ENCODE results near the gene AKT1.
A peak's percentile ranks its signal among the peaks of the same experiment; 100 is the strongest.

Gene AKT1

DNA sequence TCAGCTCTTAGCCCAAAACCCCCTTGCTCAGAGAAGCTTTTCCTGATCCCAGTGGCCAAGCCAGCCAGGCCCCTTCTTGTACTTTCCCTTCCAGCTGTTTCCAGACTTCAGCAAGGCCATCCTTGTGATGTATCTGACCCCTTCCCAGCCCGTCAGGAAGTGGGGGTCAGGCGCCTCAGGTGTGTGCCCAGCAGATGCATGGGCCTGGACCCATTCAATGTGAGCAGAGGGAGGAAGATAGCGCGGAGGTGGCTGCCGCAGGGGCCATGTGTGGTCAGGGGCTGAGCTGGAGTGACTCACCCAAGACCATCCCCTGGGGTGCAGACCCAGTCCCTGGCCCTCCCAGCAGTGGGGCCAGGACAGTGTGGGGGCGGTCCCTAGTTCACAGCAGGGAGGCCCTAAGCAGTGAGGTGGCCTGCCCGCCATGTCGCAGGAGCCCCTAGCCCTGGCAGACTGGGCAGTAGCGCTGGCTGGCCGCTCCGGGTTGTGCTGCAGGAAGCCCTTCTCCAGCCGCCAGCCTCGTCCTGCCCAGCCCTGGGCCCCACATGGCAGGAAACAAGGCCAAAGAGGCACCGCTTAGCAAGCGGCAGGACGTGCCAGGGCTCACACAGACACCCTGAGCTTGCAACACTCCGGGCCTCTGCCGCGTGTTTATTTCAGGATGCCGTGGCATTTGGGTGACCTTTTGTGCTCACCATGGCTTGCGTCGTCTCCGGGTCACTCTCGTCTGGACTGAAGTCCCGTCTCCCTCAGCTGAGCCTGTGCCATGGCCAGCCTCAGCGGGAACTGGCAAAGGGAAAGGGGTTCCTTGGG is 59.5 kb downstream of the AKT1 start:
- no peak overlapping the region for H3K4me3 ChIP-seq (replicated peaks in 1 of 2; ENCODE audit: low read depth in 2 of 2, low read length in 2 of 2)
- TF ChIP-seq, protein P1, sequence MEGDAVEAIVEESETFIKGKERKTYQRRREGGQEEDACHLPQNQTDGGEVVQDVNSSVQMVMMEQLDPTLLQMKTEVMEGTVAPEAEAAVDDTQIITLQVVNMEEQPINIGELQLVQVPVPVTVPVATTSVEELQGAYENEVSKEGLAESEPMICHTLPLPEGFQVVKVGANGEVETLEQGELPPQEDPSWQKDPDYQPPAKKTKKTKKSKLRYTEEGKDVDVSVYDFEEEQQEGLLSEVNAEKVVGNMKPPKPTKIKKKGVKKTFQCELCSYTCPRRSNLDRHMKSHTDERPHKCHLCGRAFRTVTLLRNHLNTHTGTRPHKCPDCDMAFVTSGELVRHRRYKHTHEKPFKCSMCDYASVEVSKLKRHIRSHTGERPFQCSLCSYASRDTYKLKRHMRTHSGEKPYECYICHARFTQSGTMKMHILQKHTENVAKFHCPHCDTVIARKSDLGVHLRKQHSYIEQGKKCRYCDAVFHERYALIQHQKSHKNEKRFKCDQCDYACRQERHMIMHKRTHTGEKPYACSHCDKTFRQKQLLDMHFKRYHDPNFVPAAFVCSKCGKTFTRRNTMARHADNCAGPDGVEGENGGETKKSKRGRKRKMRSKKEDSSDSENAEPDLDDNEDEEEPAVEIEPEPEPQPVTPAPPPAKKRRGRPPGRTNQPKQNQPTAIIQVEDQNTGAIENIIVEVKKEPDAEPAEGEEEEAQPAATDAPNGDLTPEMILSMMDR (IDR thresholded peaks at IDR 0.05; ENCODE audit: low read depth, low read length) = no peak
- peak; percentile 81 to 88 for DNase-seq (ENCODE audit: low read depth in 2 of 2)

DNA sequence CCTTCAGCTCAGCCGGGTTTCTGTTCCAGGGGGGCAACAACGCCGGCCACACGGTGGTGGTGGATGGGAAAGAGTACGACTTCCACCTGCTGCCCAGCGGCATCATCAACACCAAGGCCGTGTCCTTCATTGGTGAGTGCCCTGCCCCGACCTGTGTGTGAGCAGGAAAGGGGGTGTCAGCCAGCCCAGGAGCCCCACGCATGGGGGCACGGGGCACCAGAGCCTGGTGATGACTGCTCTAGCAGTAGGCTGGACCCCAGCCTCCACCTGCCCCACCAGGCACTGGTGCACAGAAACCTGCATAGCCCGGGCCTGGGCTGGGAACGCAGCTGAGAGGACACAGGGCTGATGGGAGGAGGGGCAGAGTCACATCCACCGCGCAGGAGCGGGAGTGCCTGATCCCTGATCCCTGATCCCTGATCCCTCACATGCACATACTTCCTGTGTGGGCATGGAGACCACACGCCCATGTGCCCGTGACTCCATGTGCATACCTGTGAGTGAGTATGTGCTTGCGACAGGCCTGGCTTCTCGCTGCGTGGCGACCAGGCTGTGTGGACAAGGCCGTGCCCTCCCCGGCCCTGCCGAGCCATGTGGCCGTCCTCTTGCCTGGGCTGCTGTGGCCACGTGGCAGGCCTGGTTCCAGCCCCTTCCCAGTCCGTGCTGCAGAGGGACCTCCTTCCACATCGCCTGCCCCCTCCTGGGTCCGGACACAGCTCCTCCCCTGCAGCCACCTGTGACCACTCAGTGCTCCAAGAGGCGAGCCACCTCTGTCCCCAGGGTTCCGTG is 60.4 kb downstream of the AKT1 start:
- H3K4me3 ChIP-seq (replicated peaks in 1 of 2; ENCODE audit: low read depth in 2 of 2, low read length in 2 of 2) = no peak overlapping the region
- TF ChIP-seq, protein P1 (IDR thresholded peaks at IDR 0.05; ENCODE audit: low read depth, low read length) = no peak
- DNase-seq (ENCODE audit: low read depth in 2 of 2) = no peak

DNA sequence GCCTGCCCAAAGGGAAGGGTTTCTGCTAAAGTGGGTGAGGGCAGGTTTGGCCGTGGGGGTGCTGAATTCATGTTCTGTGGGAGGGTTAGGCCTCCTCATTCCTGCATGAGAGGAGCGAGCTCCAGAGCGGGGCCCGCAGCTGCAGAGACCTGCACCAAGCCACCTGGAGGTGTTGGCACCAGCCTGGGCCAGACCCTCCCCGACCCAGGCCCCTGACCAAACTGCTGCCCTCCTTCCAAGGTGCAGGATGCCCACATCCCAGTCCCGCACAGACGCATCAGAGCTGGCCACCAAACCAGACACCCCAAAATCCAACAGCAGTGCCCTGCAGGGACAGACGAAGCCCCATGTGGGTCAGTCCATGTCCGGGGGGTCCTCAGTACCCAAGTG is 61.0 kb downstream of the AKT1 start:
- TF ChIP-seq, protein P1 (IDR thresholded peaks at IDR 0.05; ENCODE audit: low read depth, low read length) = no peak
- H3K4me3 ChIP-seq (replicated peaks in 1 of 2; ENCODE audit: low read depth in 2 of 2, low read length in 2 of 2) = no peak overlapping the region
- no peak for DNase-seq (ENCODE audit: low read depth in 2 of 2)

DNA sequence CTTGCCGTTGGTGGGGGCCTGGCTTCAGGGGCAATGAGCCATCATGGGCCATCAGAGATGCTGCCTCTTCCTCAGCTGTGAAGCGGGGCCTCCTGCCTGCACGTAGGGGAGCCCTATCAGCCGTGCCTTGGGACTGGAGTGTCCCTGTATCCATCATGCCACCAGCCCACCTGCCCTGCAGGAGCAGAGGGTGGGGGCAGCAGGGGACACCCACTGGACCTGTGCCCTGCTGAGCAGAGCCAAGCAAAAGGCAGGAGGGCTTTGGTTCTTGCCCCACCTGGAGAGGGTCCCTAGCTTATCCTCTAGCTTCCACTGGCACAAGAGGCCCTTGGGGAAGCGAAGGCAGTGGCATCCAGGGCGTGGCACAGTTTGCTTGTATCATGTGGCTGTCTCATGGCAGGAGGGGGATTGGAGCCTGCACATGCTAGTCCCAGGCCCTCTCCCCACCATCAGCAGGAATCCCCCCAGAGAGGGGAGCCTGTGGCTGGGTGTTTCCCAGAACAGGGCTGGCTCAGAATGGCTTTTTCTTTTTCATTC is 61.4 kb downstream of the AKT1 start:
- no peak for DNase-seq (ENCODE audit: low read depth in 2 of 2)
- TF ChIP-seq, protein P1 (IDR thresholded peaks at IDR 0.05; ENCODE audit: low read depth, low read length) = no peak
- no peak overlapping the region for H3K4me3 ChIP-seq (replicated peaks in 1 of 2; ENCODE audit: low read depth in 2 of 2, low read length in 2 of 2)

DNA sequence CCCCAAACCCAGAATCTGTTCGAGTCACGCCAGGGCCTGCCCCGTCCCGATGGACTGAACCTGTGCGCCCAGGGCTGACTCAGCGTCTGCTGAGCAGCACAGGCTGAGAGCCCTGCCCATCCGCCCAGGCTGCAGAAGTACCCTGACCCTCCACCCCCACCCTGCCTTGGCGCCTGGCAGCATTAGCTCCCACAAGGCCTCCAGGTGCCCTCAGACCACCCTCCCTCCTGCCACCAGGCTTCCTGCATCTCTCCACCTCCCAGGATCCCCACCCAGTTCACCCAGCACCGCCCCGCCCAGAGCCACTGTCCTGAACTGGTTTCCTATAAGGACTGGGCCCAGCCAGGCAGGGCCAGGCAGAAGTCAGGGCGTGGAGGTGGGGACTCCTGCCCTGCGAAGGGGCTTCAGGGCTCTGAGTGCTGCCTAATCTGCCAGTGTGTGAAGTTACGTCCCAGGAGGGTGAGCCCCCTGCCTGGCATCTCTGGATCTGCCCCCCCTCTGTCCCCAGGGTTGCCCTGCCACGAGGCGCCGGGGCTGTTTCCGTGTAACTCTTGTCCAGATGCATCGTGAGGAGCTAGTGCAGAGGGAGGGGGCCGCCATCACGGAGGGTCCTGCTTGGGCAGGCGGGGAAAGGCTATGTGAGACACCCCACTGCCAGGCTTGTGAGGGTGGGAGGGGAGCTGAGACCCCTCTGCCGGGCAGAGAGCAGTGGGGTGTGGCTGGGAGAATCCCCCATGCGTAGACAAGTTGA is 62.4 kb downstream of the AKT1 start:
- no peak for DNase-seq (ENCODE audit: low read depth in 2 of 2)
- TF ChIP-seq, protein P1 (IDR thresholded peaks at IDR 0.05; ENCODE audit: low read depth, low read length) = no peak
- no peak overlapping the region for H3K4me3 ChIP-seq (replicated peaks in 1 of 2; ENCODE audit: low read depth in 2 of 2, low read length in 2 of 2)

DNA sequence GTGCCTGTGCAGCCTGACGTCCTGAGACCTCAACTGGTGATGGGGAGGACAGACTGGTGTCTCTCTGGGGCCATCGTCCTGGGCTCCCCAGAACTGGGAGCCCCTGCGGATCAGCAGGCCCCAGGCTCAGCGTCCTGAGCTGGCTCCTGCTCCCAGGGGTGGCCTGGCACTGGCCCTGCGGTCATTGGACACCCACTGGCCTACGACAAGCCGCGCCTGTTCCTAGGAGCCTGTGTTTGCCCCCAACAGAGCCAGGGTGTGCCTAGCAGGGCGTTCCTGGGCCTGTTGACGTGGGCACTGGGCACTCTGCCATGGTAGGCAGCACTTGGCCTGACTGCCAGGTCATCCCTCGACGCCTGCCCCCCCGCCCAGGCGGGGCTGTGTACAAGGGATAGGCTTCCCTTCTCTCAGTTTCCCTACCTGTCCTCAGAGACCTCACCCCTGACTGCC is 63.2 kb downstream of the AKT1 start:
- H3K4me3 ChIP-seq (replicated peaks in 1 of 2; ENCODE audit: low read depth in 2 of 2, low read length in 2 of 2) = no peak overlapping the region
- peak in 1 of 2 donors; percentile 47 for DNase-seq (ENCODE audit: low read depth in 2 of 2)
- TF ChIP-seq, protein P1 (IDR thresholded peaks at IDR 0.05; ENCODE audit: low read depth, low read length) = no peak

All from cardiac fibroblast (primary cell).